Measurements from ENCODE around the gene DLGAP1. TPM values are rescaled to one million over a fixed set of nuclear protein-coding genes. Genes with fewer than 3 reads are reported as not detected.
A peak's percentile ranks its signal among the peaks of the same experiment; 100 is the strongest.

Gene DLGAP1
- total and polyA plus RNA-seq, 2 of the 13 experiments (the other 11 are each of a cell fraction or from before 2014, with no cell fraction given), result 0.01 TPM; not detected in 1

DNA sequence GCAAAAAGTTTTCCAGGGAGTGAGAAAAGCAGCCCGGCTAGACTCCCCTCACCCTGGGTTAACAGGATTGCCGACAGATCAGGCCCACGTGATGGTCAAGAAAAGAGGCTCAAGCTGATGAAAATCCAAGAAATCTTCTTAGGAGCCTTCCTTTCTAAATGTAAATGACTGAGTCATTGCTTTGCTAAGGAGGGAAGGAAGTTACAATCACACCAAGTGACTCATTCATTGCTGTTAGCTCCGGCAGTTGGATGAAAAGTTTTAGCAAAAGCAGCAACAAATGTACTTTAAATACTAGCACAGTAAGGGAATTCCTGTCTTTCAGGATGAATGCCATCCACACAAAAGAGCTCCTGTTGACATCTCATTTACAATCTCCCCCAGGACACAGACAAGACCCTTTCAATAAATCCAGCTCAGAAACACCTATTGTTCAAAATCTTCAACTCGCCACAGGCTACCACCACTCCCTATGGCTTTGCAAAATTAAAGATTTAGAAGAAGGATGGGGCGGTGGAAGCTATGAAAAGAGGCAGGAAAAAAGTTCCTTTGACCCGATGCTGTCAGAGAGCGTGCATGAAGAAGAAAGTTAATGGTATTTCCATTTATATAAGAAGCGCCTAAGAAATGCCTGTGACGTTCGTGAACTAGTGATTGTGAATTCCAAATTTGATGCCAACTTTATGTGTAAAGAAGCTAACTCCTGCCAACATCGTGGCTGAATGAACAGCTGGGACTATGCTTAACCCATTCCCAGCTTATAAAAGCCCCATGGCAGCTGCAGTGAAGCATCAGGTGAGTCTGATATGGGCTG, 851.5 kb downstream of the DLGAP1 start (continued):
- TF ChIP-seq, protein P1, sequence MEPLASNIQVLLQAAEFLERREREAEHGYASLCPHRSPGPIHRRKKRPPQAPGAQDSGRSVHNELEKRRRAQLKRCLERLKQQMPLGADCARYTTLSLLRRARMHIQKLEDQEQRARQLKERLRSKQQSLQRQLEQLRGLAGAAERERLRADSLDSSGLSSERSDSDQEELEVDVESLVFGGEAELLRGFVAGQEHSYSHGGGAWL (CRISPR knock-in tag; IDR thresholded peaks at IDR 0.05), result no peak
- TF ChIP-seq DBP (CRISPR knock-in tag; IDR thresholded peaks at IDR 0.05; ENCODE audit: not compliant biosample characterization) (no peak), AKAP8 (CRISPR knock-in tag; IDR thresholded peaks at IDR 0.05) (no peak), GTF2F1 (IDR thresholded peaks at IDR 0.05; ENCODE audit: low read length) (no peak), ETV5 (CRISPR knock-in tag; IDR thresholded peaks at IDR 0.05; ENCODE audit: borderline replicate concordance) (peak; percentile 55; the same call in 1 of the 2 replicates), MTF2 (CRISPR knock-in tag; IDR thresholded peaks at IDR 0.05; ENCODE audit: borderline replicate concordance) (no peak), ZNF776 (CRISPR knock-in tag; IDR thresholded peaks at IDR 0.05) (no peak), ZC3H4 (CRISPR knock-in tag; IDR thresholded peaks at IDR 0.05; ENCODE audit: borderline replicate concordance) (peak; percentile 95), ZNF782 (CRISPR knock-in tag; IDR thresholded peaks at IDR 0.05; ENCODE audit: borderline replicate concordance) (no peak), GZF1 (CRISPR knock-in tag; IDR thresholded peaks at IDR 0.05) (no peak), THAP7 (CRISPR knock-in tag; IDR thresholded peaks at IDR 0.05) (no peak), ZNF468 (CRISPR knock-in tag; IDR thresholded peaks at IDR 0.05) (no peak), ZNF12 (CRISPR knock-in tag; IDR thresholded peaks at IDR 0.05) (no peak), ONECUT2 (CRISPR knock-in tag; IDR thresholded peaks at IDR 0.05) (no peak), PPARG (CRISPR knock-in tag; conservative IDR thresholded peaks at IDR 0.05) (no peak), ZNF556 (CRISPR knock-in tag; IDR thresholded peaks at IDR 0.05; ENCODE audit: borderline replicate concordance) (no peak), ZNF225 (CRISPR knock-in tag; IDR thresholded peaks at IDR 0.05) (no peak), CEBPB (IDR thresholded peaks at IDR 0.05; ENCODE audit: borderline replicate concordance, low read depth, low read length) (no peak), ZBTB20 (CRISPR knock-in tag; IDR thresholded peaks at IDR 0.05; ENCODE audit: borderline replicate concordance, low read depth) (no peak), KAT7 (CRISPR knock-in tag; IDR thresholded peaks at IDR 0.05; ENCODE audit: borderline replicate concordance) (no peak), ZNF263 (CRISPR knock-in tag; IDR thresholded peaks at IDR 0.05) (no peak), XRCC5 (optimal IDR thresholded peaks at IDR 0.05; ENCODE audit: low read length) (no peak), ZNF138 (CRISPR knock-in tag; IDR thresholded peaks at IDR 0.05; ENCODE audit: low read depth) (no peak), SMAD1 (CRISPR knock-in tag; IDR thresholded peaks at IDR 0.05; ENCODE audit: borderline replicate concordance, low read depth) (no peak), ZNF432 (CRISPR knock-in tag; IDR thresholded peaks at IDR 0.05; ENCODE audit: borderline replicate concordance) (no peak), ADNP (CRISPR knock-in tag; IDR thresholded peaks at IDR 0.05) (no peak)
- TF ChIP-seq, protein P2, sequence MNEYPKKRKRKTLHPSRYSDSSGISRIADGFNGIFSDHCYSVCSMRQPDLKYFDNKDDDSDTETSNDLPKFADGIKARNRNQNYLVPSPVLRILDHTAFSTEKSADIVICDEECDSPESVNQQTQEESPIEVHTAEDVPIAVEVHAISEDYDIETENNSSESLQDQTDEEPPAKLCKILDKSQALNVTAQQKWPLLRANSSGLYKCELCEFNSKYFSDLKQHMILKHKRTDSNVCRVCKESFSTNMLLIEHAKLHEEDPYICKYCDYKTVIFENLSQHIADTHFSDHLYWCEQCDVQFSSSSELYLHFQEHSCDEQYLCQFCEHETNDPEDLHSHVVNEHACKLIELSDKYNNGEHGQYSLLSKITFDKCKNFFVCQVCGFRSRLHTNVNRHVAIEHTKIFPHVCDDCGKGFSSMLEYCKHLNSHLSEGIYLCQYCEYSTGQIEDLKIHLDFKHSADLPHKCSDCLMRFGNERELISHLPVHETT (CRISPR knock-in tag; conservative IDR thresholded peaks at IDR 0.05), result no peak
- TF ChIP-seq, protein P3, sequence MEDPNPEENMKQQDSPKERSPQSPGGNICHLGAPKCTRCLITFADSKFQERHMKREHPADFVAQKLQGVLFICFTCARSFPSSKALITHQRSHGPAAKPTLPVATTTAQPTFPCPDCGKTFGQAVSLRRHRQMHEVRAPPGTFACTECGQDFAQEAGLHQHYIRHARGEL (CRISPR knock-in tag; IDR thresholded peaks at IDR 0.05), result no peak

All from HepG2 (cell line).